ENCODE measurements around the gene COL1A1. TPM values are rescaled to one million over a fixed set of nuclear protein-coding genes. Genes with fewer than 3 reads are reported as not detected.

The COL1A1 gene
- total RNA-seq, 1 experiment from 2014 or later, result 20.7 TPM

DNA sequence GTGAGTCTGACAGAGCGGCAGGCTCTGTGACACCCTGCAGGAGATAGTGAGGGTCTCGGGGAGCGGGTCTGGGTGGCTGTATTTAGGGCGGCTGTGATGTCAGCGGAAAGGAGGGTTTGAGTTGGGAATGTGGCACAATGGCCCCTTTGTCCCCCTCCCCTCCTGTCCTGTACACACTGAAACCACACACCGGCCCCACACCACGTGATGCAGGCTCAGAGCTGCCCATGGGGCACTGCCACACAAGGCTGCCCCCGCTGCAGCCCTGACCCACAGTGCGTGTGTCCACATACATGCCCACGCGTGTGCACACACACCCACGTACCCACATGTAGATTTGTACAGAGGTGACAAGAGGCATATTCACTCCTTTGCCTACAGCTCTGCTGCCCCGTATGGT, 20.3 kb downstream of the COL1A1 start:
- no peak overlapping the region for H3K4me3 ChIP-seq
- peaks cover 32% of the 10 kb centered on the region for H3K4me1 ChIP-seq (replicated peaks; ENCODE audit: insufficient read depth)
- TF ChIP-seq EZH2 (IDR thresholded peaks at IDR 0.05; ENCODE audit: low read depth), result no peak
- TF ChIP-seq, protein P1, sequence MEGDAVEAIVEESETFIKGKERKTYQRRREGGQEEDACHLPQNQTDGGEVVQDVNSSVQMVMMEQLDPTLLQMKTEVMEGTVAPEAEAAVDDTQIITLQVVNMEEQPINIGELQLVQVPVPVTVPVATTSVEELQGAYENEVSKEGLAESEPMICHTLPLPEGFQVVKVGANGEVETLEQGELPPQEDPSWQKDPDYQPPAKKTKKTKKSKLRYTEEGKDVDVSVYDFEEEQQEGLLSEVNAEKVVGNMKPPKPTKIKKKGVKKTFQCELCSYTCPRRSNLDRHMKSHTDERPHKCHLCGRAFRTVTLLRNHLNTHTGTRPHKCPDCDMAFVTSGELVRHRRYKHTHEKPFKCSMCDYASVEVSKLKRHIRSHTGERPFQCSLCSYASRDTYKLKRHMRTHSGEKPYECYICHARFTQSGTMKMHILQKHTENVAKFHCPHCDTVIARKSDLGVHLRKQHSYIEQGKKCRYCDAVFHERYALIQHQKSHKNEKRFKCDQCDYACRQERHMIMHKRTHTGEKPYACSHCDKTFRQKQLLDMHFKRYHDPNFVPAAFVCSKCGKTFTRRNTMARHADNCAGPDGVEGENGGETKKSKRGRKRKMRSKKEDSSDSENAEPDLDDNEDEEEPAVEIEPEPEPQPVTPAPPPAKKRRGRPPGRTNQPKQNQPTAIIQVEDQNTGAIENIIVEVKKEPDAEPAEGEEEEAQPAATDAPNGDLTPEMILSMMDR (conservative IDR thresholded peaks at IDR 0.05), result no peak
- no peak overlapping the region for H3K4me2 ChIP-seq
- BruUV-seq (replicated peaks), result no TSS peak
- H3K27ac ChIP-seq, result no peak overlapping the region
- no peaks in the 10 kb centered on the region for H3K79me2 ChIP-seq (ENCODE audit: low read depth)
- no peaks in the 10 kb centered on the region for H3K9me2 ChIP-seq (ENCODE audit: insufficient read depth)
- ChIA-PET CTCF (interaction anchor here (0.6 kb wide), 1 partner anchor 120 kb away, joined by 3 read pairs; no protein-coding TSS in a partner anchor), POLR2A (ENCODE audit: unreplicated experiment) (no interaction called here)
- intact Hi-C loops (cut with micrococcal nuclease; ENCODE audit: unreplicated experiment), result no loop called here
- no peaks in the 10 kb centered on the region for H3K27me3 ChIP-seq (ENCODE audit: insufficient read depth, low read depth)
- no peak for DNase-seq
- no peaks in the 10 kb centered on the region for H3K9me3 ChIP-seq (ENCODE audit: insufficient read depth, low read depth)
- H3F3A ChIP-seq (ENCODE audit: insufficient read depth, low read depth), result peaks cover 21% of the 10 kb centered on the region
- no peaks in the 10 kb centered on the region for H4K20me1 ChIP-seq (ENCODE audit: insufficient read depth)
- H3K36me3 ChIP-seq (ENCODE audit: low read depth), result no peaks in the 10 kb centered on the region
- H2AFZ ChIP-seq, result no peak overlapping the region

DNA sequence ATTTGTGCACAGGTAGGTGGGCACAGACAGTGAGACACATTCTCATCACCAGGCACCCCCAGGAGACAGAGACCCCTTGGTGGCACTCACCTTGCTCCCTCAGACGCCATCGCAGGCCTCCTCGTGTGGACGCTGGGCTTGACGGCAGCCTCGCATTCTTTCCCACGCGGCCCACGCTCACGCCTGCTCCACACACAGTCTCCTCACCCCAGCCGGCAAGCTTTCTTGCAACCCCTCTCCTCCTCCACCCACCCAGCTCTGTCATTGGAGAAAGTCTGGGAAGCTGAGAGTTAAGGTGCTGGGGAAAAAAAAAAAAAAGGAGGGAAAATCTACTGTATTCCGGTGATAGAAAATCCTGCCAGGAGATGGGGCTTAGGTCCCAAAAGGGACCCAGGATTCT, 20.8 kb downstream of the COL1A1 start:
- Histone ChIP-seq H2AFZ (no peak overlapping the region), H3K9me2 (ENCODE audit: insufficient read depth) (no peaks in the 10 kb centered on the region), H3K27me3 (ENCODE audit: insufficient read depth, low read depth) (no peaks in the 10 kb centered on the region), H3K27ac (no peak overlapping the region), H3K4me2 (no peak overlapping the region), H3K4me1 (replicated peaks; ENCODE audit: insufficient read depth) (peaks cover 32% of the 10 kb centered on the region), H3K36me3 (ENCODE audit: low read depth) (no peaks in the 10 kb centered on the region), H4K20me1 (ENCODE audit: insufficient read depth) (no peaks in the 10 kb centered on the region), H3K9me3 (ENCODE audit: insufficient read depth, low read depth) (no peaks in the 10 kb centered on the region), H3F3A (ENCODE audit: insufficient read depth, low read depth) (peaks cover 26% of the 10 kb centered on the region), H3K79me2 (ENCODE audit: low read depth) (no peaks in the 10 kb centered on the region), H3K4me3 (no peak overlapping the region)
- TF ChIP-seq, protein P1 (conservative IDR thresholded peaks at IDR 0.05), result no peak
- CTCF ChIA-PET, result interaction anchor here (0.7 kb wide), 1 partner anchor 11 kb away, joined by 7 read pairs; no protein-coding TSS in a partner anchor
- DNase-seq, result no peak
- intact Hi-C loops (cut with micrococcal nuclease; ENCODE audit: unreplicated experiment), result no loop called here
- BruUV-seq (replicated peaks), result no TSS peak
- POLR2A ChIA-PET (ENCODE audit: unreplicated experiment), result no interaction called here

DNA sequence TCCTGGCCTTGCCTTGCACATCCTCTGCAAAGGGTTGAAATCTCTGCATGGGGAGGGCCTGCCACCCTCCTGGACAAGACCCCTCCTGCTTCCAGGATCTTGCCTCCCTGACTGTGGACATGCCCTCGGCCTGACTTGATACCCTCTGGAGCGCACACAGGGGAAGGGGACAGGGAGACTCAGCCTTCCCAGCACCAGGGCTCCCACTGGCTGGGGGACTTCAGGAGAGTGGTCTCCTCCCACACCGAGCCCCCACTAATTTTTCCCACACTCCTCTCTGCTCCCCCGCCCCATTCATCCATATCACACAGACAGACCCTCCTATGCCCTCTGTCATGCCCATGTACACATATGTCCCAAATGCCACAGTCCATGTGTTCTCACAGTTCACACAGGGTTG, 21.3 kb downstream of the COL1A1 start:
- ChIA-PET CTCF (interaction anchor here (0.7 kb wide), 1 partner anchor 11 kb away, joined by 7 read pairs; no protein-coding TSS in a partner anchor), POLR2A (ENCODE audit: unreplicated experiment) (no interaction called here)
- Histone ChIP-seq H3K79me2 (ENCODE audit: low read depth) (no peaks in the 10 kb centered on the region), H3K4me1 (replicated peaks; ENCODE audit: insufficient read depth) (peaks cover 32% of the 10 kb centered on the region), H3K27ac (no peak overlapping the region), H3K36me3 (ENCODE audit: low read depth) (no peaks in the 10 kb centered on the region), H3K9me2 (ENCODE audit: insufficient read depth) (no peaks in the 10 kb centered on the region), H2AFZ (no peak overlapping the region), H3K4me2 (no peak overlapping the region), H4K20me1 (ENCODE audit: insufficient read depth) (no peaks in the 10 kb centered on the region), H3F3A (ENCODE audit: insufficient read depth, low read depth) (peaks cover 31% of the 10 kb centered on the region), H3K27me3 (ENCODE audit: insufficient read depth, low read depth) (no peaks in the 10 kb centered on the region), H3K9me3 (ENCODE audit: insufficient read depth, low read depth) (no peaks in the 10 kb centered on the region), H3K4me3 (no peak overlapping the region)
- intact Hi-C loops (cut with micrococcal nuclease; ENCODE audit: unreplicated experiment), result no loop called here
- DNase-seq, result no peak
- TF ChIP-seq, protein P1 (conservative IDR thresholded peaks at IDR 0.05), result no peak
- TF ChIP-seq EZH2 (IDR thresholded peaks at IDR 0.05; ENCODE audit: low read depth), result no peak
- no TSS peak for BruUV-seq (replicated peaks)
